ENCODE measurements around the gene SRP14.

SRP14 gene

GRCh38 chr15:40003116-40003916 is 35.7 kb downstream of the SRP14 start:
- H3K36me3 ChIP-seq (ENCODE audit: insufficient read depth, low read length) = peaks cover 20% of the 10 kb centered on the region; the same call in 1 of the 2 replicates
- no peaks in the 10 kb centered on the region for H3K4me1 ChIP-seq (ENCODE audit: insufficient read depth, low read length, poor library complexity, severe bottlenecking)
- no peaks in the 10 kb centered on the region for H3K79me2 ChIP-seq (ENCODE audit: insufficient read depth, low read length)
- TF ChIP-seq EZH2phosphoT487 (IDR thresholded peaks at IDR 0.05; ENCODE audit: borderline replicate concordance) = no peak
- TF ChIP-seq, protein P1, sequence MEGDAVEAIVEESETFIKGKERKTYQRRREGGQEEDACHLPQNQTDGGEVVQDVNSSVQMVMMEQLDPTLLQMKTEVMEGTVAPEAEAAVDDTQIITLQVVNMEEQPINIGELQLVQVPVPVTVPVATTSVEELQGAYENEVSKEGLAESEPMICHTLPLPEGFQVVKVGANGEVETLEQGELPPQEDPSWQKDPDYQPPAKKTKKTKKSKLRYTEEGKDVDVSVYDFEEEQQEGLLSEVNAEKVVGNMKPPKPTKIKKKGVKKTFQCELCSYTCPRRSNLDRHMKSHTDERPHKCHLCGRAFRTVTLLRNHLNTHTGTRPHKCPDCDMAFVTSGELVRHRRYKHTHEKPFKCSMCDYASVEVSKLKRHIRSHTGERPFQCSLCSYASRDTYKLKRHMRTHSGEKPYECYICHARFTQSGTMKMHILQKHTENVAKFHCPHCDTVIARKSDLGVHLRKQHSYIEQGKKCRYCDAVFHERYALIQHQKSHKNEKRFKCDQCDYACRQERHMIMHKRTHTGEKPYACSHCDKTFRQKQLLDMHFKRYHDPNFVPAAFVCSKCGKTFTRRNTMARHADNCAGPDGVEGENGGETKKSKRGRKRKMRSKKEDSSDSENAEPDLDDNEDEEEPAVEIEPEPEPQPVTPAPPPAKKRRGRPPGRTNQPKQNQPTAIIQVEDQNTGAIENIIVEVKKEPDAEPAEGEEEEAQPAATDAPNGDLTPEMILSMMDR (conservative IDR thresholded peaks at IDR 0.05; ENCODE audit: low read length) = no peak
- H3K4me2 ChIP-seq (ENCODE audit: low read depth, low read length, poor library complexity, severe bottlenecking) = no peak overlapping the region
- H3K9me3 ChIP-seq (ENCODE audit: insufficient read depth, low read depth, low read length) = no peaks in the 10 kb centered on the region
- no peak overlapping the region for H2AFZ ChIP-seq (ENCODE audit: low read length)
- H3K27me3 ChIP-seq (ENCODE audit: insufficient read depth, low read length, poor library complexity, severe bottlenecking) = no peaks in the 10 kb centered on the region
- no peak overlapping the region for H3K4me3 ChIP-seq (ENCODE audit: low read length, poor library complexity, severe bottlenecking)
- no peaks in the 10 kb centered on the region for H3K9me2 ChIP-seq (replicated peaks; ENCODE audit: low read depth, low read length)
- no peaks in the 10 kb centered on the region for H3F3A ChIP-seq (ENCODE audit: low read depth)
- no peak overlapping the region for H3K9ac ChIP-seq (ENCODE audit: low read depth, low read length, poor library complexity, severe bottlenecking)
- no peaks in the 10 kb centered on the region for H4K20me1 ChIP-seq (ENCODE audit: insufficient read depth, low read length, poor library complexity, severe bottlenecking)

GRCh38 chr15:40002295-40002694 is 36.7 kb downstream of the SRP14 start:
- TF ChIP-seq, protein P1 (conservative IDR thresholded peaks at IDR 0.05; ENCODE audit: low read length) = no peak
- TF ChIP-seq EZH2phosphoT487 (IDR thresholded peaks at IDR 0.05; ENCODE audit: borderline replicate concordance) = no peak
- no peak overlapping the region for H3K9ac ChIP-seq (ENCODE audit: low read depth, low read length, poor library complexity, severe bottlenecking)
- H3K27me3 ChIP-seq (ENCODE audit: insufficient read depth, low read length, poor library complexity, severe bottlenecking) = no peaks in the 10 kb centered on the region
- H3K4me1 ChIP-seq (ENCODE audit: insufficient read depth, low read length, poor library complexity, severe bottlenecking) = no peaks in the 10 kb centered on the region
- H3K36me3 ChIP-seq (ENCODE audit: insufficient read depth, low read length) = peaks cover 14% of the 10 kb centered on the region; the same call in 1 of the 2 replicates
- H3K4me2 ChIP-seq (ENCODE audit: low read depth, low read length, poor library complexity, severe bottlenecking) = no peak overlapping the region
- no peaks in the 10 kb centered on the region for H4K20me1 ChIP-seq (ENCODE audit: insufficient read depth, low read length, poor library complexity, severe bottlenecking)
- no peaks in the 10 kb centered on the region for H3K9me3 ChIP-seq (ENCODE audit: insufficient read depth, low read depth, low read length)
- H3F3A ChIP-seq (ENCODE audit: low read depth) = no peaks in the 10 kb centered on the region
- no peak overlapping the region for H3K4me3 ChIP-seq (ENCODE audit: low read length, poor library complexity, severe bottlenecking)
- H2AFZ ChIP-seq (ENCODE audit: low read length) = no peak overlapping the region
- H3K9me2 ChIP-seq (replicated peaks; ENCODE audit: low read depth, low read length) = no peaks in the 10 kb centered on the region
- H3K79me2 ChIP-seq (ENCODE audit: insufficient read depth, low read length) = no peaks in the 10 kb centered on the region

DNA sequence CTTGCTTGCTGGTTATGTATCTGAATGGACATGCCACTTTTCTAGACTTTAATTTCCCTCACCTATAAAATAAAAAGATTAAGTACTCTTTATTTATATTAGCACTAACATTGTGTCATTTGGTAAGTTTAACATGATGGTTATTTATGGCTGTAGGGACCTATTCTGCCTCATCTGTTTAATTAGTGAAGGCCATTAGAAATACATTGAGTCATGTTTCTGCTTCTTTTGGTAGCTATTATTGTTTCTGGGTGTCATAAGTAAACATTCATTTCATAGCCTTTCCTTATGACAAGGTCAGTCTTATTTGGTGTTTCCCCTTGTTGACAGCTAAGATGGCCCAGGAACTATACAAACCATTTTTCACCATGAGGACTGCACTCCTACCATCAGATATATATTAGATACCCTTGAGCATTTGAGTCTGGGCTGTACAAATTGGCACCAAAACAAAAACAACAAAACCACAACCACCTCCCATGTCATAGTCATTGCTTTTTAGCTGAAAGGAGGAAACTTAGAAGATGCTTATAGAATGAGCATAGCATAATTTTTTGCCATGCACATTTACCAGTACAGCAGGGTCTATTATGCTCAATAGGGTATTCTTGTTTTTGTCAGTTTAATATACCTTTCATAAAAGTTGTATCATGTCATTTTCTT is 39.3 kb downstream of the SRP14 start:
- Histone ChIP-seq H3K4me3 (ENCODE audit: low read length, poor library complexity, severe bottlenecking) (no peak overlapping the region), H3F3A (ENCODE audit: low read depth) (no peaks in the 10 kb centered on the region), H3K9ac (ENCODE audit: low read depth, low read length, poor library complexity, severe bottlenecking) (no peak overlapping the region), H3K9me3 (ENCODE audit: insufficient read depth, low read depth, low read length) (no peaks in the 10 kb centered on the region), H3K9me2 (replicated peaks; ENCODE audit: low read depth, low read length) (no peaks in the 10 kb centered on the region), H3K4me2 (ENCODE audit: low read depth, low read length, poor library complexity, severe bottlenecking) (no peak overlapping the region), H3K36me3 (ENCODE audit: insufficient read depth, low read length) (peaks cover 9% of the 10 kb centered on the region; the same call in 1 of the 2 replicates), H2AFZ (ENCODE audit: low read length) (no peak overlapping the region), H3K4me1 (ENCODE audit: insufficient read depth, low read length, poor library complexity, severe bottlenecking) (no peaks in the 10 kb centered on the region), H3K79me2 (ENCODE audit: insufficient read depth, low read length) (no peaks in the 10 kb centered on the region), H4K20me1 (ENCODE audit: insufficient read depth, low read length, poor library complexity, severe bottlenecking) (no peaks in the 10 kb centered on the region), H3K27me3 (ENCODE audit: insufficient read depth, low read length, poor library complexity, severe bottlenecking) (no peaks in the 10 kb centered on the region)
- TF ChIP-seq EZH2phosphoT487 (IDR thresholded peaks at IDR 0.05; ENCODE audit: borderline replicate concordance) = no peak
- TF ChIP-seq, protein P1 (conservative IDR thresholded peaks at IDR 0.05; ENCODE audit: low read length) = no peak
